ENCODE data around the gene CKAP2L. TPM values are rescaled to one million over a fixed set of nuclear protein-coding genes. Genes with fewer than 3 reads are reported as not detected.

The CKAP2L gene
- total and polyA plus RNA-seq, 4 donors, result 0.19 to 15.9 (median 0.91) TPM; not detected in 1

GRCh38 chr2:112750560-112750843 lies 13.9 kb downstream of the CKAP2L start:
- Histone ChIP-seq H3K27me3 (ENCODE audit: control insufficient read depth in 4 of 4, insufficient read depth in 4 of 4, low read length in 3 of 4) (no peaks in the 10 kb centered on the region), H3K9ac (ENCODE audit: low read depth in 1 of 2, low read length in 2 of 2) (no peak overlapping the region), H3K36me3 (ENCODE audit: control insufficient read depth in 4 of 4, insufficient read depth in 3 of 4, low read depth in 1 of 4, low read length in 3 of 4) (no peaks in the 10 kb centered on the region), H3K4me1 (ENCODE audit: control insufficient read depth in 4 of 4, insufficient read depth in 4 of 4, low read length in 3 of 4) (peaks cover 4 to 32% (median 17%) of the 10 kb centered on the region in 4 donors), H3K9me3 (ENCODE audit: control insufficient read depth in 4 of 4, low read length in 3 of 4) (no peaks in the 10 kb centered on the region), H3K27ac (ENCODE audit: low read depth in 1 of 2, low read length in 2 of 2) (peak overlapping the region; percentile 1 to 5), H3K4me3 (ENCODE audit: low read depth in 1 of 3, low read length in 3 of 3) (no peak overlapping the region)
- TF ChIP-seq, protein P1, sequence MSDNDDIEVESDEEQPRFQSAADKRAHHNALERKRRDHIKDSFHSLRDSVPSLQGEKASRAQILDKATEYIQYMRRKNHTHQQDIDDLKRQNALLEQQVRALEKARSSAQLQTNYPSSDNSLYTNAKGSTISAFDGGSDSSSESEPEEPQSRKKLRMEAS (IDR thresholded peaks at IDR 0.05), result no peak
- TF ChIP-seq TAF1 (conservative IDR thresholded peaks at IDR 0.05) (no peak), SP1 (IDR thresholded peaks at IDR 0.05) (no peak), FOXA2 (IDR thresholded peaks at IDR 0.05) (no peak), ZBTB33 (IDR thresholded peaks at IDR 0.05) (no peak), RXRA (IDR thresholded peaks at IDR 0.05) (no peak), YY1 (IDR thresholded peaks at IDR 0.05) (no peak), FOXA1 (IDR thresholded peaks at IDR 0.05) (no peak), GABPA (IDR thresholded peaks at IDR 0.05 in 1 of 2, conservative IDR thresholded peaks at IDR 0.05 in 1 of 2) (no peak), EGR1 (IDR thresholded peaks at IDR 0.05; ENCODE audit: low read depth in 2 of 2) (no peak), HNF4A (conservative IDR thresholded peaks at IDR 0.05) (no peak), ATF3 (IDR thresholded peaks at IDR 0.05) (no peak), HNF4G (IDR thresholded peaks at IDR 0.05) (no peak), RAD21 (IDR thresholded peaks at IDR 0.05) (no peak)
- TF ChIP-seq, protein P2, sequence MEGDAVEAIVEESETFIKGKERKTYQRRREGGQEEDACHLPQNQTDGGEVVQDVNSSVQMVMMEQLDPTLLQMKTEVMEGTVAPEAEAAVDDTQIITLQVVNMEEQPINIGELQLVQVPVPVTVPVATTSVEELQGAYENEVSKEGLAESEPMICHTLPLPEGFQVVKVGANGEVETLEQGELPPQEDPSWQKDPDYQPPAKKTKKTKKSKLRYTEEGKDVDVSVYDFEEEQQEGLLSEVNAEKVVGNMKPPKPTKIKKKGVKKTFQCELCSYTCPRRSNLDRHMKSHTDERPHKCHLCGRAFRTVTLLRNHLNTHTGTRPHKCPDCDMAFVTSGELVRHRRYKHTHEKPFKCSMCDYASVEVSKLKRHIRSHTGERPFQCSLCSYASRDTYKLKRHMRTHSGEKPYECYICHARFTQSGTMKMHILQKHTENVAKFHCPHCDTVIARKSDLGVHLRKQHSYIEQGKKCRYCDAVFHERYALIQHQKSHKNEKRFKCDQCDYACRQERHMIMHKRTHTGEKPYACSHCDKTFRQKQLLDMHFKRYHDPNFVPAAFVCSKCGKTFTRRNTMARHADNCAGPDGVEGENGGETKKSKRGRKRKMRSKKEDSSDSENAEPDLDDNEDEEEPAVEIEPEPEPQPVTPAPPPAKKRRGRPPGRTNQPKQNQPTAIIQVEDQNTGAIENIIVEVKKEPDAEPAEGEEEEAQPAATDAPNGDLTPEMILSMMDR (IDR thresholded peaks at IDR 0.05; ENCODE audit: low read depth, low read length, missing input control), result no peak
- DNase-seq (ENCODE audit: low spot score), result no peak

- peak; percentile 82 for DNase-seq (ENCODE audit: low spot score)
- 60% methylated on average over 9 of the region's 9 CpGs for WGBS
- peak overlapping the region; percentile 1 to 5 for H3K27ac ChIP-seq (ENCODE audit: low read depth in 1 of 2, low read length in 2 of 2)
- H3K36me3 ChIP-seq (ENCODE audit: control insufficient read depth in 4 of 4, insufficient read depth in 3 of 4, low read depth in 1 of 4, low read length in 3 of 4), result no peaks in the 10 kb centered on the region
- H3K9me3 ChIP-seq (ENCODE audit: control insufficient read depth in 4 of 4, low read length in 3 of 4), result no peaks in the 10 kb centered on the region
- peaks cover 1 to 31% (median 17%) of the 10 kb centered on the region in 4 donors for H3K4me1 ChIP-seq (ENCODE audit: control insufficient read depth in 4 of 4, insufficient read depth in 4 of 4, low read length in 3 of 4)
- no peak overlapping the region for H3K4me3 ChIP-seq (ENCODE audit: low read depth in 1 of 3, low read length in 3 of 3)
- no peaks in the 10 kb centered on the region for H3K27me3 ChIP-seq (ENCODE audit: control insufficient read depth in 4 of 4, insufficient read depth in 4 of 4, low read length in 3 of 4)
- no peak overlapping the region for H3K9ac ChIP-seq (ENCODE audit: low read depth in 1 of 2, low read length in 2 of 2)
- TF ChIP-seq JUND (IDR thresholded peaks at IDR 0.05), result no peak
- no peak for TF ChIP-seq ZBTB33 (IDR thresholded peaks at IDR 0.05)
- TF ChIP-seq RXRA (IDR thresholded peaks at IDR 0.05), result peak; percentile 12 to 49
- TF ChIP-seq SP1 (IDR thresholded peaks at IDR 0.05), result no peak
- TF ChIP-seq REST (IDR thresholded peaks at IDR 0.05), result no peak
- TF ChIP-seq GABPA (IDR thresholded peaks at IDR 0.05 in 1 of 2, conservative IDR thresholded peaks at IDR 0.05 in 1 of 2), result no peak
- no peak for TF ChIP-seq TAF1 (conservative IDR thresholded peaks at IDR 0.05)
- TF ChIP-seq, protein P2 (IDR thresholded peaks at IDR 0.05; ENCODE audit: low read depth, low read length, missing input control), result peak; percentile 94
- no peak for TF ChIP-seq FOXA1 (IDR thresholded peaks at IDR 0.05)
- TF ChIP-seq, protein P1 (IDR thresholded peaks at IDR 0.05), result no peak
- no peak for TF ChIP-seq HNF4A (conservative IDR thresholded peaks at IDR 0.05)
- no peak for TF ChIP-seq FOXA2 (IDR thresholded peaks at IDR 0.05)
- no peak for TF ChIP-seq HNF4G (IDR thresholded peaks at IDR 0.05)
- TF ChIP-seq YY1 (IDR thresholded peaks at IDR 0.05), result no peak
Observed at GRCh38 chr2:112749755-112750559, 14.5 kb downstream of the CKAP2L start.

Data from liver (tissue), 9 donors.